Fibroblast of mammary gland (primary cell): ENCODE results near the gene HIPK2.

Experiments
- DNase-seq: peaks from one replicate; pipeline ENCODE4 v3.0.0-alpha.2; 2010; ENCODE audit warnings: low read depth
- H3K4me3 ChIP-seq: 2 replicates; pipeline ENCODE4 v1.5.1; 2011; ENCODE audit warnings: low read depth, mild to moderate bottlenecking, low read length, moderate library complexity; ENCODE audit not compliant: control insufficient read depth
- TF ChIP-seq, protein P1 (sequence below): conservative IDR thresholded peaks from 2 replicates; pipeline ENCODE4 v1.5.1; 2011; ENCODE audit warnings: low read depth, low read length, inconsistent platforms; ENCODE audit not compliant: control insufficient read depth, insufficient read depth

HIPK2 gene

DNA sequence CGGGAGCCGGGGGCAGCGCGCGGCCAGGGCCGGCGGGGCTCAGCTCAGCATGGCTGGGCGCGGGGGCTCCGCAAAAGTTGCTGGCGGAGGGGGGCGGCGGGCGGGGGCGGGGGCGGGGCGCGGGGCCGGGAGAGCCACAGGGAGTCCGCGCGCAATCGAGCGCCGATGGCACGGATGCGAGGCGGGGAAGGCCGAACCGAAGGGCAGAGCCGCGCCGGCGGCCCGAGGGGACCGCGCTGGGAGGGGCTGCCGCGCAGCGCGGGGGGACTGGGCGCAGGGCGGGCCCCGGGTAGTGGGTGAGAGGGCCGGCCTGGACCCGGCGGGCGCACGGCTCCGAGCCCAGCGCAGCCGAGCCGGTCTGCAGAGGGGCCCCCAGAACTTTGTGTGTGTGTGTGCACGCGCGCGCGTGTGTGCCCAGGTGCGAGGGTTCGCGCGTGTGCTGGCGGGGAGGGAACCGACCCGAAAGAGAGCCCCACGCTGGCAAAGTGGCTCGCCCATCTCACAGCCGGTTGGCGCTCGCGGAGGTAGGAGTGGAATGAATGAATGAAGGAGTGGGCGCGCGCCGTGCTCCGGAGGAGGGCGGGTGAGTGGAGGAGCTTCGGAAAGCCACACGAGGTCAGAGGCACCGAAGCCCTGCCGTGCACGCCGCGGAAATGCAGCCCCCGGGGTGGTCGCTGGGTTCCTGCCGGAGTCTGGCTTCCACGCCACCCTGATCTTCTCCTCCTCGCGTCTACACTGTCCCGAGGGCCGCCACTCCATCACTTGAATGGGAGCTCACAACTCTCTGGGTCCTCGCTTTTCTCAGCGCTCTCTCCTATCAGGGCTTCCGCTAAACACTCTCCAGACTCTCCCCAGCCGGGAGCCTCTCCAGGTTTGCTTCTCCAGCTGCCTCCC, at the start of gene HIPK2:
Gene HIPK2, minus strand, starts transcription at position 51 of the 894 bp plus-strand sequence. CDS start 375 bp downstream, outside the sequence.
- TF ChIP-seq, protein P1, sequence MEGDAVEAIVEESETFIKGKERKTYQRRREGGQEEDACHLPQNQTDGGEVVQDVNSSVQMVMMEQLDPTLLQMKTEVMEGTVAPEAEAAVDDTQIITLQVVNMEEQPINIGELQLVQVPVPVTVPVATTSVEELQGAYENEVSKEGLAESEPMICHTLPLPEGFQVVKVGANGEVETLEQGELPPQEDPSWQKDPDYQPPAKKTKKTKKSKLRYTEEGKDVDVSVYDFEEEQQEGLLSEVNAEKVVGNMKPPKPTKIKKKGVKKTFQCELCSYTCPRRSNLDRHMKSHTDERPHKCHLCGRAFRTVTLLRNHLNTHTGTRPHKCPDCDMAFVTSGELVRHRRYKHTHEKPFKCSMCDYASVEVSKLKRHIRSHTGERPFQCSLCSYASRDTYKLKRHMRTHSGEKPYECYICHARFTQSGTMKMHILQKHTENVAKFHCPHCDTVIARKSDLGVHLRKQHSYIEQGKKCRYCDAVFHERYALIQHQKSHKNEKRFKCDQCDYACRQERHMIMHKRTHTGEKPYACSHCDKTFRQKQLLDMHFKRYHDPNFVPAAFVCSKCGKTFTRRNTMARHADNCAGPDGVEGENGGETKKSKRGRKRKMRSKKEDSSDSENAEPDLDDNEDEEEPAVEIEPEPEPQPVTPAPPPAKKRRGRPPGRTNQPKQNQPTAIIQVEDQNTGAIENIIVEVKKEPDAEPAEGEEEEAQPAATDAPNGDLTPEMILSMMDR: no peak
- peak; percentile 79 for DNase-seq
- H3K4me3 ChIP-seq: peak within 1 kb of the TSS; percentile 97

DNA sequence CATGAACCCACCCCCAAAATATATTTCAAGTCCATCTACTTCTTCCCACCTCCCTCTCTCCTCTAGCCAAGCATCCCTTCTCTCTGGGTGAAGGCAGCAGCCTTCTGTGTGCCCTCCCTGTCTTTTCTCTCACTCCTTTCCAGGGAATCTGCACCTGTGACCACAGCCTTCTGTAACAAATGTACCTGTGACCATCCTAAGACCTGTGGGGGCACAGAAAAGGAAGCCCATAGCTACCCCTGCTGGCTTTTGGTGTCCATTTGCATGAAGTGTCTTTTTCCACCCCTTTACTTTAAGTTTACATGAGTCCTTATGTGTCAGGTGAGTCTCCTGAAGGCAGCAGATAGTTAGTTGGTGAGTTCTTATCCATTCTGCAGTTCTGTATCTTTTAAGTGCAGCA, 49.2 kb upstream of the HIPK2 start:
- TF ChIP-seq, protein P1: no peak
- DNase-seq: no peak
- H3K4me3 ChIP-seq: no peak overlapping the region

DNA sequence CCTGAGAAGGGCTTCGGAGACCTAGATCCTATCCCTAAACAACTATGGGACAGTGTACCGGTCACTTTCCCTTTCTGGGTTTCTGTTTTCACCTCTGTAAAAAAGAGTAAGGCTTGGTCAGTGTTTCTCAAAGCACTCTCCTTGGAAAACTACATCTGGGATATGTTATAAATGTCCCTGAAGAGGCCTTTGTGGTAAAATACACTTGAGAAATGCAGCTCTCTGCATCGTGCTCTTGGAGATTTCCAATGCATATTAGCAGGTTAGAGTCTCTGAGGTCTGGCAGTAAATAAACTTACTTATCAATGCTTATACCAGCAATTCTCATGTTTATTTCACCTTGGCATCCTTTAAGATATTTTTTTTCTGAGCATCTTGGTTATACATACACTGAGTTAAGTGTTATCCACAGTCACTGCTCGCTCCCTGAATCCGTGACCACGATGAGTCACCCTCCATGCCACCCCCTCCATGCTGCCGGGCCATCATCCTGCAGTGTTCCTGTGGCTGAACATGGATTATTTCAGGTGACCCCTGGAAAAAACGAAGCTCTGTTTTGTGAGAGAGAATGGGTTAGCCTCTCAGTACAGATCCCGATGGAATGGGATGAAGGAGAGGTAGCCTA, 48.0 kb upstream of the HIPK2 start:
- no peak overlapping the region for H3K4me3 ChIP-seq
- peak; percentile 71 for DNase-seq
- TF ChIP-seq, protein P1: no peak

DNA sequence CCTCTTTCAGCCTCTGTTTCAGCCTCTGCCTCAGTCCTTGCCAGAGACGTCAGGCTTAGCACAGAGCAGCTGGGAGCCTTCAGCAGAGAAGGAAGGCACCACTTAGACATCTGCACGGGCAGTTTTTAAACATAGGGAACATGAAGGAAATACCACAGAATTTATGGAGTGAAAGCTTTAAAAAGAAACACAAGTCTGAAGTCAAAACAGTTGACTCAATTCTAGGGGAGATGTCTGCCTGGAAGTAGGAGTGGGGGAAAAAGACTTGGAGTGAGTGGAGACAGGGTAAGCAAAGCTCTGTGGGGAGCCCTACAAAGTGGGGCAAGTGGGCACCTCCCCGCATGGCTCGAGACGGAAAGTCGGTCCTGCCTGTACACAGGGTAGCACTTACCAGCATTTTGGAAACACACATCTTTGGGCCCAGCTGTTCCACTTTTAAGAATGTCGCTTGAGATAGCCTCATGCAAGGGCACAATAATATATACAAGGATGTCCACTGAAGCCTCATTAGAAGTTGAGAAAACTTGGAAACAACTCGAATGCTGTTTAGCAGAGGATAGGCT, 46.2 kb upstream of the HIPK2 start:
- no peak for DNase-seq
- H3K4me3 ChIP-seq: no peak overlapping the region
- TF ChIP-seq, protein P1: no peak

DNA sequence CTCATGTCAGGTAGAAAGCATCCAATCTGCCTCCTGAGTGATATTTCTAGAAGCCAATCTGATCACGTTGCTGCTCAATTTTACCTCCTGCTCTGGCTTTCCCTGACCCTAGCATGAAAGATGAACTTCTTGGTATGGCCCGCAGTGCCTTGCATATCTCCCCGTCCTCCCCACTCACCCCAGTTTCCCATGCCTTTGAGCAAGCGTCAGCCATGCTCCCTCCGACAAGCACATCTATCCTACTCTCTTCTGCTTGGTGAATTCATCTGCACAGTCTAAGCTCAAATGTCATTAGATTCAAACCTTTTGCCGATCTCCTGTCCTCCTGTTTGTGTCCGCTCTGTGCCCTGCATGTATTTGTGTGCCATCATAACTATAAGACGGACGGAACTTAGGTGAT, 45.1 kb upstream of the HIPK2 start:
- no peak overlapping the region for H3K4me3 ChIP-seq

More for the DNA sequence above, 45.1 kb upstream of the HIPK2 start:
- DNase-seq: no peak
- TF ChIP-seq, protein P1: no peak
